WTC11 (cell line): Measurements from ENCODE around the gene UNC13C. TPM values are rescaled to one million over a fixed set of nuclear protein-coding genes. Genes with fewer than 3 reads are reported as not detected.

Experiments used
- ATAC-seq: fragments of 200-7000 bp; cut with Tn5 transposase; 2 replicates; pipeline ENCODE4 v1.10.0; 2021; ENCODE audit warnings: mild to moderate bottlenecking, moderate library complexity
- CTCF ChIA-PET: fragments of 300-600 bp; sonication (Branson Sonifier 250); formaldehyde crosslinking; loops from one replicate; lab custom pipeline; 2021; ENCODE audit warnings: antibody characterized with exemption; lab: Charles Lee
- POLR2A ChIA-PET: fragments of 350-600 bp; sonication (Branson Sonifier 250); formaldehyde crosslinking; loops from one replicate; lab custom pipeline; 2021; ENCODE audit warnings: antibody characterized with exemption; lab: Charles Lee
- DNase-seq: peaks from one replicate; pipeline ENCODE4 v3.0.0; 2021; ENCODE audit warnings: low spot score
- H3K27ac Mint-ChIP-seq: 2 replicates; pipeline ENCODE4 v1.8.0; 2021; ENCODE audit warnings: mixed read lengths
- H3K27me3 Mint-ChIP-seq: 2 replicates; pipeline ENCODE4 v1.8.0; 2021; ENCODE audit warnings: low read depth, mild to moderate bottlenecking, moderate library complexity, mixed read lengths
- H3K36me3 Mint-ChIP-seq: 2 replicates; pipeline ENCODE4 v1.8.0; 2021; ENCODE audit warnings: mixed read lengths
- H3K4me1 Mint-ChIP-seq: 2 replicates; pipeline ENCODE4 v1.8.0; 2022; ENCODE audit warnings: mixed read lengths
- H3K4me3 Mint-ChIP-seq: 2 replicates; pipeline ENCODE4 v1.8.0; 2021; ENCODE audit warnings: mild to moderate bottlenecking, moderate library complexity, mixed read lengths
- H3K9me3 Mint-ChIP-seq: 2 replicates; pipeline ENCODE4 v1.8.0; 2021; ENCODE audit warnings: mixed read lengths
- ATF1 ChIP-seq: sonication (generic); formaldehyde crosslinking; IDR thresholded peaks from 2 replicates; pipeline ENCODE4 v1.8.1; 2023; ENCODE audit warnings: mild to moderate bottlenecking, moderate library complexity, missing genetic modification reagents
- ATF3 ChIP-seq: sonication (generic); formaldehyde crosslinking; conservative IDR thresholded peaks from 2 replicates; pipeline ENCODE4 v1.8.1; 2022; ENCODE audit warnings: mild to moderate bottlenecking, missing genetic modification reagents
- CBFB ChIP-seq: sonication (generic); formaldehyde crosslinking; IDR thresholded peaks from 2 replicates; pipeline ENCODE4 v1.8.1; 2022; ENCODE audit warnings: mild to moderate bottlenecking, low read depth, missing genetic modification reagents
- EMX1 ChIP-seq: fragments of 250-450 bp; sonication (Bioruptor Pico); IDR thresholded peaks from 2 replicates; pipeline ENCODE4 v1.8.0; 2021; ENCODE audit warnings: mild to moderate bottlenecking
- ESRRA ChIP-seq: sonication (generic); formaldehyde crosslinking; IDR thresholded peaks from 2 replicates; pipeline ENCODE4 v1.8.1; 2022; ENCODE audit warnings: mild to moderate bottlenecking, missing genetic modification reagents, borderline replicate concordance
- HMGA2 ChIP-seq: fragments of 250-450 bp; sonication (Bioruptor Pico); IDR thresholded peaks from 2 replicates; pipeline ENCODE4 v1.4.0; 2021; ENCODE audit warnings: mild to moderate bottlenecking, moderate library complexity
- NR1H2 ChIP-seq: sonication (generic); formaldehyde crosslinking; IDR thresholded peaks from 2 replicates; pipeline ENCODE4 v1.9.0; 2021; ENCODE audit warnings: mild to moderate bottlenecking, moderate library complexity, missing genetic modification reagents
- NR2C2 ChIP-seq: sonication (generic); formaldehyde crosslinking; IDR thresholded peaks from 2 replicates; pipeline ENCODE4 v1.8.0; 2022; ENCODE audit warnings: mild to moderate bottlenecking, missing genetic modification reagents
- OVOL2 ChIP-seq: fragments of 250-450 bp; sonication (Bioruptor Pico); IDR thresholded peaks from 2 replicates; pipeline ENCODE4 v1.9.0; 2021; ENCODE audit warnings: mild to moderate bottlenecking, borderline replicate concordance
- SMAD3 ChIP-seq: sonication (generic); formaldehyde crosslinking; IDR thresholded peaks from 2 replicates; pipeline ENCODE4 v1.8.0; 2022; ENCODE audit warnings: missing genetic modification reagents, mild to moderate bottlenecking, borderline replicate concordance
- TEAD1 ChIP-seq: sonication (generic); formaldehyde crosslinking; IDR thresholded peaks from 2 replicates; pipeline ENCODE4 v1.8.0; 2022; ENCODE audit warnings: mild to moderate bottlenecking, missing genetic modification reagents
- ZBTB43 ChIP-seq: sonication (generic); formaldehyde crosslinking; IDR thresholded peaks from 2 replicates; pipeline ENCODE4 v1.8.1; 2023; ENCODE audit warnings: mild to moderate bottlenecking, missing genetic modification reagents
- ZNF232 ChIP-seq: sonication (generic); formaldehyde crosslinking; IDR thresholded peaks from 2 replicates; pipeline ENCODE4 v1.8.0; 2022; ENCODE audit warnings: mild to moderate bottlenecking, missing genetic modification reagents
- ZNF317 ChIP-seq: sonication (generic); formaldehyde crosslinking; IDR thresholded peaks from 2 replicates; pipeline ENCODE4 v1.8.1; 2023; ENCODE audit warnings: low read depth, mild to moderate bottlenecking, moderate library complexity, missing genetic modification reagents, borderline replicate concordance
- ZNF396 ChIP-seq: fragments of 250-450 bp; sonication (Bioruptor Pico); IDR thresholded peaks from 2 replicates; pipeline ENCODE4 v1.8.0; 2021; ENCODE audit warnings: mild to moderate bottlenecking, moderate library complexity, borderline replicate concordance
- ZNF416 ChIP-seq: fragments of 250-450 bp; sonication (Bioruptor Pico); IDR thresholded peaks from 2 replicates; pipeline ENCODE4 v1.9.0; 2021; ENCODE audit warnings: mild to moderate bottlenecking, inconsistent platforms
- ZNF671 ChIP-seq: fragments of 250-450 bp; sonication (Bioruptor Pico); IDR thresholded peaks from 2 replicates; pipeline ENCODE4 v1.8.0; 2021; ENCODE audit warnings: mild to moderate bottlenecking
- total RNA-seq: library from RNA; stranded (reverse); gene quantifications from 3 replicates; pipeline ENCODE4 v1.2.3, GENCODE V29; 2021
- TF ChIP-seq, protein P1 (sequence below): sonication (generic); formaldehyde crosslinking; IDR thresholded peaks from 2 replicates; pipeline ENCODE4 v1.8.1; 2022; ENCODE audit warnings: low read depth, mild to moderate bottlenecking, moderate library complexity, missing genetic modification reagents, borderline replicate concordance
- TF ChIP-seq, protein P2 (sequence below): sonication (generic); formaldehyde crosslinking; IDR thresholded peaks from 2 replicates; pipeline ENCODE4 v1.8.0; 2023; ENCODE audit warnings: mild to moderate bottlenecking, missing genetic modification reagents
- TF ChIP-seq, protein P3 (sequence below): sonication (generic); formaldehyde crosslinking; conservative IDR thresholded peaks from 2 replicates; pipeline ENCODE4 v1.8.1; 2023; ENCODE audit warnings: mild to moderate bottlenecking, low read depth, missing genetic modification reagents, moderate library complexity

The UNC13C gene
- total RNA-seq, 1 experiment from 2014 or later: 0.07 TPM

DNA sequence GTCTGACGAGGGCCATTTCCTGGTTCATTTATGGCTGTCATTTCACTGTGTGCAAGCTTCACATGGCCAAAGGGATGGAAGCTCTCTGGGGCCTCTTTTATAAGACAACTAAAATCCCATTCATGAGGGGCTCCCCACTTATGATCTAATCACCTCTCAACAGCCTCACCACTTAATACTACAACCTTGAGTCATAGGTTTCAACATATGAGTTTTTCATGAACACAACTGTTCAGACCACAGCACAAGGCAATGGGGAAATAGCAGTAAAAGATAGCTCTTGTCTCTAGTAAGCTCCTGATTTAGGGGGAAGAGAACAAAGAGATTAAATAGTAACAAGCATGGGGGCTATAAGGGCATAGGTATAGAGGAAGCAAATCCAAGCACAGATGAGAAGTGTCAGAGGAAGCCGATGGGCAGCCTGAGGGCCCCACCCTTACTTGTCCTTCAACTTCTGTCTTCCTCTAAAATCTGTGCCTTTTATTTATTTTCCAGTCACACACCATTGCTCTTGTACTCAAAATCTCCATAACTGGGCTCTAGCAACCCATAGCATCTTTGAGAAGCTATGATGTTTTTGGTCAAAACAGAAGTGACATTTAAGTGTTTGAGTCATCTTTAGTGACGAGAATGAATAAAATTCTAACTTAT lies 329.1 kb downstream of the UNC13C start:
- ATAC-seq (no peak), DNase-seq (no peak)
- ChIA-PET CTCF (no interaction called here), POLR2A (no interaction called here)
- no peaks in the 10 kb centered on the region for H3K27me3 Mint-ChIP-seq
- no peak overlapping the region for H3K27ac Mint-ChIP-seq
- H3K4me3 Mint-ChIP-seq: no peak overlapping the region
- H3K36me3 Mint-ChIP-seq: no peaks in the 10 kb centered on the region
- no peaks in the 10 kb centered on the region for H3K9me3 Mint-ChIP-seq
- H3K4me1 Mint-ChIP-seq: peaks cover 22% of the 10 kb centered on the region
- no peak for TF ChIP-seq EMX1
- TF ChIP-seq ATF3: no peak
- TF ChIP-seq TEAD1 (CRISPR knock-in tag): no peak
- no peak for TF ChIP-seq CBFB
- no peak for TF ChIP-seq ZNF317 (CRISPR knock-in tag)
- TF ChIP-seq, all 79 proteins: peak for 0

DNA sequence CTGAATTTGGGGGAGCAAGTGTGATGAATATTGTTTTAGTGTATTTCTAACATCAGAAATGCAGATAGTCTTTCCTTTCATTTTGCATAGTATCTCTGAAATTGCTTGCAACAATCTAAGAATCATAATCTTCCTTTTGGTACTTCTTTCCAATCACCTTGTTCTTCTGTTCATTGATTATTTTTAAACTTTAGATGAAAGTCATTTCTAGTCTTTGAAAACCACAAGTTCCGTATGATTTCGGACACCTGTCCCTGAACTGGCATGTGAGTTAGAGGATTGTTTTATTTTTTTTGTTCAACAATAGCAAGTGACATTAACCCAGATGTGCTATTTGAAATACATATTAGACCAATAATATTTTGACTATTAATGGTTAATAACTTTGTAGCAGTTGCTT lies 329.7 kb downstream of the UNC13C start:
- no peaks in the 10 kb centered on the region for H3K36me3 Mint-ChIP-seq
- no peak overlapping the region for H3K4me3 Mint-ChIP-seq
- H3K27me3 Mint-ChIP-seq: no peaks in the 10 kb centered on the region
- DNase-seq (no peak), ATAC-seq (no peak)
- POLR2A ChIA-PET: no interaction called here
- H3K4me1 Mint-ChIP-seq: peaks cover 27% of the 10 kb centered on the region
- CTCF ChIA-PET: no interaction called here
- H3K27ac Mint-ChIP-seq: no peak overlapping the region
- no peak for TF ChIP-seq NR2C2
- no peak for TF ChIP-seq OVOL2 (CRISPR knock-in tag)
- TF ChIP-seq NR1H2 (CRISPR knock-in tag): no peak
- TF ChIP-seq, protein P1, sequence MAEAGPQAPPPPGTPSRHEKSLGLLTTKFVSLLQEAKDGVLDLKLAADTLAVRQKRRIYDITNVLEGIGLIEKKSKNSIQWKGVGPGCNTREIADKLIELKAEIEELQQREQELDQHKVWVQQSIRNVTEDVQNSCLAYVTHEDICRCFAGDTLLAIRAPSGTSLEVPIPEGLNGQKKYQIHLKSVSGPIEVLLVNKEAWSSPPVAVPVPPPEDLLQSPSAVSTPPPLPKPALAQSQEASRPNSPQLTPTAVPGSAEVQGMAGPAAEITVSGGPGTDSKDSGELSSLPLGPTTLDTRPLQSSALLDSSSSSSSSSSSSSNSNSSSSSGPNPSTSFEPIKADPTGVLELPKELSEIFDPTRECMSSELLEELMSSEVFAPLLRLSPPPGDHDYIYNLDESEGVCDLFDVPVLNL (CRISPR knock-in tag): no peak
- no peak for TF ChIP-seq SMAD3 (CRISPR knock-in tag)
- no peak for TF ChIP-seq ATF1
- TF ChIP-seq, protein P2, sequence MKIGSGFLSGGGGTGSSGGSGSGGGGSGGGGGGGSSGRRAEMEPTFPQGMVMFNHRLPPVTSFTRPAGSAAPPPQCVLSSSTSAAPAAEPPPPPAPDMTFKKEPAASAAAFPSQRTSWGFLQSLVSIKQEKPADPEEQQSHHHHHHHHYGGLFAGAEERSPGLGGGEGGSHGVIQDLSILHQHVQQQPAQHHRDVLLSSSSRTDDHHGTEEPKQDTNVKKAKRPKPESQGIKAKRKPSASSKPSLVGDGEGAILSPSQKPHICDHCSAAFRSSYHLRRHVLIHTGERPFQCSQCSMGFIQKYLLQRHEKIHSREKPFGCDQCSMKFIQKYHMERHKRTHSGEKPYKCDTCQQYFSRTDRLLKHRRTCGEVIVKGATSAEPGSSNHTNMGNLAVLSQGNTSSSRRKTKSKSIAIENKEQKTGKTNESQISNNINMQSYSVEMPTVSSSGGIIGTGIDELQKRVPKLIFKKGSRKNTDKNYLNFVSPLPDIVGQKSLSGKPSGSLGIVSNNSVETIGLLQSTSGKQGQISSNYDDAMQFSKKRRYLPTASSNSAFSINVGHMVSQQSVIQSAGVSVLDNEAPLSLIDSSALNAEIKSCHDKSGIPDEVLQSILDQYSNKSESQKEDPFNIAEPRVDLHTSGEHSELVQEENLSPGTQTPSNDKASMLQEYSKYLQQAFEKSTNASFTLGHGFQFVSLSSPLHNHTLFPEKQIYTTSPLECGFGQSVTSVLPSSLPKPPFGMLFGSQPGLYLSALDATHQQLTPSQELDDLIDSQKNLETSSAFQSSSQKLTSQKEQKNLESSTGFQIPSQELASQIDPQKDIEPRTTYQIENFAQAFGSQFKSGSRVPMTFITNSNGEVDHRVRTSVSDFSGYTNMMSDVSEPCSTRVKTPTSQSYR (CRISPR knock-in tag): no peak
- TF ChIP-seq ZNF671 (CRISPR knock-in tag): no peak
- TF ChIP-seq HMGA2 (CRISPR knock-in tag): no peak
- TF ChIP-seq ZNF416 (CRISPR knock-in tag): no peak
- TF ChIP-seq ZNF232 (CRISPR knock-in tag): no peak
- no peak for TF ChIP-seq ESRRA
- no peak for TF ChIP-seq ZBTB43 (CRISPR knock-in tag)
- TF ChIP-seq EMX1: no peak
- TF ChIP-seq ZNF396 (CRISPR knock-in tag): no peak
- TF ChIP-seq, protein P3, sequence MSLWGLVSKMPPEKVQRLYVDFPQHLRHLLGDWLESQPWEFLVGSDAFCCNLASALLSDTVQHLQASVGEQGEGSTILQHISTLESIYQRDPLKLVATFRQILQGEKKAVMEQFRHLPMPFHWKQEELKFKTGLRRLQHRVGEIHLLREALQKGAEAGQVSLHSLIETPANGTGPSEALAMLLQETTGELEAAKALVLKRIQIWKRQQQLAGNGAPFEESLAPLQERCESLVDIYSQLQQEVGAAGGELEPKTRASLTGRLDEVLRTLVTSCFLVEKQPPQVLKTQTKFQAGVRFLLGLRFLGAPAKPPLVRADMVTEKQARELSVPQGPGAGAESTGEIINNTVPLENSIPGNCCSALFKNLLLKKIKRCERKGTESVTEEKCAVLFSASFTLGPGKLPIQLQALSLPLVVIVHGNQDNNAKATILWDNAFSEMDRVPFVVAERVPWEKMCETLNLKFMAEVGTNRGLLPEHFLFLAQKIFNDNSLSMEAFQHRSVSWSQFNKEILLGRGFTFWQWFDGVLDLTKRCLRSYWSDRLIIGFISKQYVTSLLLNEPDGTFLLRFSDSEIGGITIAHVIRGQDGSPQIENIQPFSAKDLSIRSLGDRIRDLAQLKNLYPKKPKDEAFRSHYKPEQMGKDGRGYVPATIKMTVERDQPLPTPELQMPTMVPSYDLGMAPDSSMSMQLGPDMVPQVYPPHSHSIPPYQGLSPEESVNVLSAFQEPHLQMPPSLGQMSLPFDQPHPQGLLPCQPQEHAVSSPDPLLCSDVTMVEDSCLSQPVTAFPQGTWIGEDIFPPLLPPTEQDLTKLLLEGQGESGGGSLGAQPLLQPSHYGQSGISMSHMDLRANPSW (CRISPR knock-in tag): no peak
- no peaks in the 10 kb centered on the region for H3K9me3 Mint-ChIP-seq
